OCI-LY1 (cell line): Measurements from ENCODE around the gene KLF5.

Experiments
- CTCF ChIP-seq: fragments of 200-600 bp; sonication (generic), shearing (Covaris generic); IDR thresholded peaks from 2 replicates; pipeline ENCODE4 v1.5.1; 2017; ENCODE audit warnings: mild to moderate bottlenecking, antibody characterized with exemption, low read length, moderate library complexity, mixed read lengths
- EZH2 ChIP-seq: fragments of 200-600 bp; sonication (generic), shearing (Covaris generic); IDR thresholded peaks from 2 replicates; pipeline ENCODE4 v1.8.0; 2017; ENCODE audit warnings: borderline replicate concordance, mixed run types, mild to moderate bottlenecking, antibody characterized with exemption, low read length, moderate library complexity, mixed read lengths

GRCh38 chr13:73103238-73103637, 44.4 kb downstream of the KLF5 start:
- TF ChIP-seq CTCF: no peak
- no peak for TF ChIP-seq EZH2
